CD4-positive, alpha-beta memory T cell (primary cell): ENCODE measurements around the gene CPLX4. TPM values are rescaled to one million over a fixed set of nuclear protein-coding genes. Genes with fewer than 3 reads are reported as not detected.

Experiments used
- polyA plus RNA-seq, 2 donors: library from polyadenylated mRNA; unstranded; fragments of 300-500 nt; fragmentation: Illumina TruSeq; gene quantifications; one replicate each; pipeline ENCODE4 v1.2.3, GENCODE V29; 2021
- total RNA-seq, 2 experiments: library from RNA; stranded (reverse); gene quantifications; one replicate each; pipeline ENCODE4 v1.2.3, GENCODE V29; 2021

Gene CPLX4
- total and polyA plus RNA-seq, 4 experiments from 2014 or later = not detected

Other genes starting within 250 kb of the CPLX4 start
- 10 to 100 TPM; 85.1 to 89.3 TPM for gene SEC11C, start 178.8 kb downstream of the CPLX4 start, total RNA-seq
- gene SEC11C, start 178.8 kb downstream of the CPLX4 start, polyA plus RNA-seq = 100 to 1,000 TPM; 213 to 271 TPM
- gene GRP, start 98.5 kb downstream of the CPLX4 start, total RNA-seq = not detected
- gene GRP, start 98.5 kb downstream of the CPLX4 start, polyA plus RNA-seq = not detected
- not detected for gene RAX, start 45.2 kb downstream of the CPLX4 start, total RNA-seq
- not detected for gene RAX, start 45.2 kb downstream of the CPLX4 start, polyA plus RNA-seq
- 10 to 100 TPM; 55.7 to 59.6 TPM for gene LMAN1, start 40.6 kb upstream of the CPLX4 start, total RNA-seq
- 10 to 100 TPM; 36.3 to 42.6 TPM for gene LMAN1, start 40.6 kb upstream of the CPLX4 start, polyA plus RNA-seq